PC-9 (cell line): ENCODE measurements around the gene NEIL3. TPM values are rescaled to one million over a fixed set of nuclear protein-coding genes. Genes with fewer than 3 reads are reported as not detected.

Experiments
- BruUV-seq: library from RNA; stranded (reverse); fragments of 400-500 nt; replicated peaks from 2 replicates; lab custom pipeline; 2021; lab: Mats Ljungman, UMichigan
- CTCF ChIA-PET: fragments of 300-600 bp; sonication (Branson Sonifier 250); formaldehyde crosslinking; loops from one replicate; lab custom pipeline; 2022; ENCODE audit warnings: antibody characterized with exemption; lab: Charles Lee
- POLR2A ChIA-PET: fragments of 300-600 bp; sonication (Branson Sonifier 250); formaldehyde crosslinking; loops from one replicate; lab custom pipeline; 2022; ENCODE audit warnings: antibody characterized with exemption; ENCODE audit not compliant: unreplicated experiment; lab: Charles Lee
- DNase-seq, 2 experiments: peaks; one replicate each; pipeline versions ENCODE4 v3.0.0 to v3.0.0-alpha.2; 2015 to 2022; ENCODE audit warnings: mixed read lengths in 1 of 2
- H2AFZ ChIP-seq: fragments of 200-600 bp; sonication (generic); 2 replicates; pipeline ENCODE4 v1.8.1; 2017; ENCODE audit warnings: antibody characterized with exemption
- H3F3A ChIP-seq: fragments of 200-600 bp; sonication (generic); 2 replicates; pipeline ENCODE4 v1.8.1; 2017; ENCODE audit warnings: antibody characterized with exemption, mild to moderate bottlenecking, low read depth; ENCODE audit not compliant: insufficient read depth
- H3K27ac ChIP-seq: fragments of 200-600 bp; sonication (generic); 2 replicates; pipeline ENCODE4 v1.6.1; 2016; ENCODE audit warnings: mixed run types
- H3K27me3 ChIP-seq: fragments of 200-600 bp; sonication (generic); 2 replicates; pipeline ENCODE4 v1.6.1; 2016; ENCODE audit warnings: low read depth, mixed run types; ENCODE audit not compliant: insufficient read depth
- H3K36me3 ChIP-seq: fragments of 200-600 bp; sonication (generic); 2 replicates; pipeline ENCODE4 v1.6.1; 2016; ENCODE audit warnings: low read depth, mixed run types
- H3K4me1 ChIP-seq: fragments of 200-600 bp; sonication (generic); replicated peaks from 2 replicates; pipeline ENCODE4 v1.6.1; 2016; ENCODE audit warnings: mixed run types; ENCODE audit not compliant: insufficient read depth
- H3K4me2 ChIP-seq: fragments of 200-600 bp; sonication (generic); 2 replicates; pipeline ENCODE4 v1.6.1; 2017; ENCODE audit warnings: mixed run types
- H3K4me3 ChIP-seq: fragments of 200-600 bp; sonication (generic); 2 replicates; pipeline ENCODE4 v1.6.1; 2016; ENCODE audit warnings: mixed run types
- H3K79me2 ChIP-seq: fragments of 200-600 bp; sonication (generic); 2 replicates; pipeline ENCODE4 v1.6.1; 2017; ENCODE audit warnings: low read depth, mixed run types
- H3K9me2 ChIP-seq: fragments of 200-600 bp; sonication (generic); 2 replicates; pipeline ENCODE4 v1.8.1; 2017; ENCODE audit warnings: mild to moderate bottlenecking; ENCODE audit not compliant: insufficient read depth
- H3K9me3 ChIP-seq: fragments of 200-600 bp; sonication (generic); 2 replicates; pipeline ENCODE4 v1.8.1; 2016; ENCODE audit warnings: low read depth; ENCODE audit not compliant: insufficient read depth
- H4K20me1 ChIP-seq: fragments of 200-600 bp; sonication (generic); 2 replicates; pipeline ENCODE4 v1.8.1; 2017; ENCODE audit not compliant: insufficient read depth
- EZH2 ChIP-seq: fragments of 200-600 bp; sonication (generic); IDR thresholded peaks from 2 replicates; pipeline ENCODE4 v1.8.0; 2017; ENCODE audit warnings: antibody characterized with exemption, low read depth
- intact Hi-C: fragments of 100-400 bp; cut with micrococcal nuclease; formaldehyde crosslinking; loops from one replicate; pipeline ENCODE4 v1.10.0; 2022; ENCODE audit not compliant: unreplicated experiment
- total RNA-seq: library from RNA; stranded (reverse); gene quantifications from 2 replicates; pipeline ENCODE4 v1.2.3, GENCODE V29; 2021
- TF ChIP-seq, protein P1 (sequence below): fragments of 200-600 bp; sonication (generic); conservative IDR thresholded peaks from 2 replicates; pipeline ENCODE4 v1.6.1; 2017; ENCODE audit warnings: mixed run types, antibody characterized with exemption, mild to moderate bottlenecking, moderate library complexity

The NEIL3 gene
- total RNA-seq, 1 experiment from 2014 or later, result 16.2 TPM

GRCh38 chr4:177281351-177281909, 28.2 kb upstream of the NEIL3 start:
- Histone ChIP-seq H3K27me3 (no peaks in the 10 kb centered on the region), H3K4me3 (no peak overlapping the region), H3K27ac (no peak overlapping the region), H3K4me2 (no peak overlapping the region), H3K36me3 (no peaks in the 10 kb centered on the region), H4K20me1 (no peaks in the 10 kb centered on the region), H3K4me1 (no peaks in the 10 kb centered on the region), H3K9me3 (no peaks in the 10 kb centered on the region), H3F3A (no peaks in the 10 kb centered on the region), H3K9me2 (no peaks in the 10 kb centered on the region), H3K79me2 (no peaks in the 10 kb centered on the region), H2AFZ (no peak overlapping the region)
- intact Hi-C loops, result no loop called here
- CTCF ChIA-PET, result no interaction called here
- no TSS peak for BruUV-seq
- TF ChIP-seq, protein P1, sequence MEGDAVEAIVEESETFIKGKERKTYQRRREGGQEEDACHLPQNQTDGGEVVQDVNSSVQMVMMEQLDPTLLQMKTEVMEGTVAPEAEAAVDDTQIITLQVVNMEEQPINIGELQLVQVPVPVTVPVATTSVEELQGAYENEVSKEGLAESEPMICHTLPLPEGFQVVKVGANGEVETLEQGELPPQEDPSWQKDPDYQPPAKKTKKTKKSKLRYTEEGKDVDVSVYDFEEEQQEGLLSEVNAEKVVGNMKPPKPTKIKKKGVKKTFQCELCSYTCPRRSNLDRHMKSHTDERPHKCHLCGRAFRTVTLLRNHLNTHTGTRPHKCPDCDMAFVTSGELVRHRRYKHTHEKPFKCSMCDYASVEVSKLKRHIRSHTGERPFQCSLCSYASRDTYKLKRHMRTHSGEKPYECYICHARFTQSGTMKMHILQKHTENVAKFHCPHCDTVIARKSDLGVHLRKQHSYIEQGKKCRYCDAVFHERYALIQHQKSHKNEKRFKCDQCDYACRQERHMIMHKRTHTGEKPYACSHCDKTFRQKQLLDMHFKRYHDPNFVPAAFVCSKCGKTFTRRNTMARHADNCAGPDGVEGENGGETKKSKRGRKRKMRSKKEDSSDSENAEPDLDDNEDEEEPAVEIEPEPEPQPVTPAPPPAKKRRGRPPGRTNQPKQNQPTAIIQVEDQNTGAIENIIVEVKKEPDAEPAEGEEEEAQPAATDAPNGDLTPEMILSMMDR, result no peak
- no peak for TF ChIP-seq EZH2
- DNase-seq, result no peak
- POLR2A ChIA-PET, result no interaction called here

GRCh38 chr4:177282284-177282835, 27.3 kb upstream of the NEIL3 start:
- no peaks in the 10 kb centered on the region for H3K36me3 ChIP-seq
- H3K79me2 ChIP-seq, result no peaks in the 10 kb centered on the region
- no TSS peak for BruUV-seq
- DNase-seq, result no peak
- no peaks in the 10 kb centered on the region for H3K9me2 ChIP-seq
- H3K4me1 ChIP-seq, result no peaks in the 10 kb centered on the region
- H4K20me1 ChIP-seq, result no peaks in the 10 kb centered on the region
- POLR2A ChIA-PET, result no interaction called here
- CTCF ChIA-PET, result no interaction called here
- TF ChIP-seq EZH2, result no peak
- TF ChIP-seq, protein P1, result no peak
- no peaks in the 10 kb centered on the region for H3F3A ChIP-seq
- no peak overlapping the region for H3K27ac ChIP-seq
- H2AFZ ChIP-seq, result no peak overlapping the region
- H3K9me3 ChIP-seq, result no peaks in the 10 kb centered on the region
- no peak overlapping the region for H3K4me2 ChIP-seq
- no peaks in the 10 kb centered on the region for H3K27me3 ChIP-seq
- no peak overlapping the region for H3K4me3 ChIP-seq
- intact Hi-C loops, result no loop called here

DNA sequence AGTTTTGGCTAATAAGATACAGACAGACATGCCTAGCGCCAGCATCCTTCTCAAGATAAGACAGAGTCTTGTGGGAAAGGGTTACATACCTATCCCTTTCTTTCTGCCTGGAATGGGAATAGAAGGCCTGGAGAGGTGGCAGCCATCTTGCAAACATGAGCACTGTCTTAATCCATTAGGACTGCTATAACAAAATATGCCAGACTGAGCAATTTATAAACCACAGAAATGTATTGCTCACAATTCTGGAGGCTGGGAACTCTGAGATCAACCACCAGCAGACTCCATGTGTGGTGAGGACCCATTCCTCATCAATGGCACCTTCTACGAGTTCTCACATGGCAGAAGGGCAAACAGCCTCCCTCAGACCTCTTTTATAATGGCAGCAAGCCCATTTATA, 26.5 kb upstream of the NEIL3 start:
- Histone ChIP-seq H3K4me1 (no peaks in the 10 kb centered on the region), H3K4me2 (no peak overlapping the region), H2AFZ (no peak overlapping the region), H4K20me1 (no peaks in the 10 kb centered on the region), H3K36me3 (no peaks in the 10 kb centered on the region), H3K27ac (no peak overlapping the region), H3F3A (no peaks in the 10 kb centered on the region), H3K27me3 (no peaks in the 10 kb centered on the region), H3K79me2 (no peaks in the 10 kb centered on the region), H3K9me2 (no peaks in the 10 kb centered on the region), H3K9me3 (no peaks in the 10 kb centered on the region), H3K4me3 (no peak overlapping the region)
- TF ChIP-seq EZH2, result no peak
- TF ChIP-seq, protein P1, result no peak
- no TSS peak for BruUV-seq
- DNase-seq, result no peak
- intact Hi-C loops, result no loop called here
- POLR2A ChIA-PET, result no interaction called here
- CTCF ChIA-PET, result no interaction called here
